Nephron progenitor cell (in vitro differentiated cells): Measurements from ENCODE around the gene PRKCE.

Source experiments
- DNase-seq: peaks from one replicate; pipeline ENCODE4 v3.0.0; 2021
- H3K27ac Mint-ChIP-seq: 2 replicates; pipeline ENCODE4 v1.8.0; 2021; ENCODE audit warnings: mild to moderate bottlenecking, moderate library complexity, mixed read lengths
- H3K27me3 Mint-ChIP-seq: 2 replicates; pipeline ENCODE4 v1.8.0; 2021; ENCODE audit warnings: mild to moderate bottlenecking, low read depth, mixed read lengths; ENCODE audit not compliant: poor library complexity
- H3K36me3 Mint-ChIP-seq: 2 replicates; pipeline ENCODE4 v1.8.0; 2021; ENCODE audit warnings: low read depth, mixed read lengths
- H3K4me1 Mint-ChIP-seq: 2 replicates; pipeline ENCODE4 v1.8.0; 2021; ENCODE audit warnings: mixed read lengths
- H3K4me3 Mint-ChIP-seq: 2 replicates; pipeline ENCODE4 v1.8.0; 2021; ENCODE audit warnings: mild to moderate bottlenecking, moderate library complexity, mixed read lengths
- H3K9me3 Mint-ChIP-seq: 2 replicates; pipeline ENCODE4 v1.8.0; 2021; ENCODE audit warnings: mild to moderate bottlenecking, moderate library complexity, mixed read lengths
- CTCF ChIP-seq: fragments of 200-600 bp; sonication (generic); IDR thresholded peaks from 2 replicates; pipeline ENCODE4 v1.5.0; 2021; ENCODE audit warnings: antibody characterized with exemption

Gene PRKCE

GRCh38 chr2:45992741-45993475 is 341.4 kb downstream of the PRKCE start:
- TF ChIP-seq CTCF = no peak
- Mint-ChIP-seq H3K27ac (no peak overlapping the region), H3K4me3 (no peak overlapping the region), H3K4me1 (peaks cover 20% of the 10 kb centered on the region), H3K36me3 (no peaks in the 10 kb centered on the region), H3K27me3 (peaks cover 4% of the 10 kb centered on the region), H3K9me3 (no peaks in the 10 kb centered on the region)
- no peak for DNase-seq

GRCh38 chr2:45993476-45993991 is 342.1 kb downstream of the PRKCE start:
- H3K27me3 Mint-ChIP-seq = peaks cover 4% of the 10 kb centered on the region
- H3K27ac Mint-ChIP-seq = no peak overlapping the region
- H3K4me1 Mint-ChIP-seq = peaks cover 15% of the 10 kb centered on the region
- H3K4me3 Mint-ChIP-seq = no peak overlapping the region
- peaks cover 3% of the 10 kb centered on the region for H3K9me3 Mint-ChIP-seq
- H3K36me3 Mint-ChIP-seq = no peaks in the 10 kb centered on the region
- peak; percentile 75 for TF ChIP-seq CTCF
- peak; percentile 66 for DNase-seq

GRCh38 chr2:45994060-45994459 is 342.6 kb downstream of the PRKCE start:
- Mint-ChIP-seq H3K4me1 (peaks cover 10% of the 10 kb centered on the region), H3K9me3 (peaks cover 5% of the 10 kb centered on the region), H3K4me3 (no peak overlapping the region), H3K27me3 (peaks cover 4% of the 10 kb centered on the region), H3K27ac (no peak overlapping the region), H3K36me3 (no peaks in the 10 kb centered on the region)
- no peak for DNase-seq
- no peak for TF ChIP-seq CTCF

DNA sequence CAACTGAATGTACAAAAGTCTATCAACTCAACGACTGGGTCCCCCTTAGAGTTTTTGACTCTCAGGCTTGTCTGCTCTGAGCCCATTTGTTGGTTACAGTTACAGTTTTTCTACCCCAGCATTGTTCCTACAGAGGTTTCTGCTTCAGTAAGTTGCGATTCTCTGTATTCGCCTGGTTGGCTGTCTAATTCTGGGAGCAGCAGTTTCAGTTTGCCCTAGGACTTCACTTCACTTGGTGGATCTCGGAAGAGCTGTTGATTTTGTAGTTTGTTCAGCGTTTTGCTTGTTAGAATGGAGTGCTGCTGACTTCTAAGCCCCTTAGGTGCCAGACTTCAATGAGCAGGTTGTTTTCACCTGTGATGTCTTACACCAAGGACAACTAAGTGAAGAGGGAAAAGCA is 349.2 kb downstream of the PRKCE start:
- H3K36me3 Mint-ChIP-seq = no peaks in the 10 kb centered on the region
- H3K4me3 Mint-ChIP-seq = no peak overlapping the region
- DNase-seq = no peak
- peaks cover 5% of the 10 kb centered on the region for H3K9me3 Mint-ChIP-seq
- peaks cover 4% of the 10 kb centered on the region for H3K4me1 Mint-ChIP-seq
- no peak for TF ChIP-seq CTCF
- H3K27ac Mint-ChIP-seq = no peak overlapping the region
- peaks cover 8% of the 10 kb centered on the region for H3K27me3 Mint-ChIP-seq

- Mint-ChIP-seq H3K4me1 (peaks cover 4% of the 10 kb centered on the region), H3K9me3 (peaks cover 5% of the 10 kb centered on the region), H3K27ac (no peak overlapping the region), H3K4me3 (no peak overlapping the region), H3K36me3 (no peaks in the 10 kb centered on the region), H3K27me3 (peaks cover 10% of the 10 kb centered on the region)
- DNase-seq = no peak
- no peak for TF ChIP-seq CTCF
Observed at GRCh38 chr2:46001290-46001689, 349.8 kb downstream of the PRKCE start.
